ENCODE data around the gene MYH1.

DNA sequence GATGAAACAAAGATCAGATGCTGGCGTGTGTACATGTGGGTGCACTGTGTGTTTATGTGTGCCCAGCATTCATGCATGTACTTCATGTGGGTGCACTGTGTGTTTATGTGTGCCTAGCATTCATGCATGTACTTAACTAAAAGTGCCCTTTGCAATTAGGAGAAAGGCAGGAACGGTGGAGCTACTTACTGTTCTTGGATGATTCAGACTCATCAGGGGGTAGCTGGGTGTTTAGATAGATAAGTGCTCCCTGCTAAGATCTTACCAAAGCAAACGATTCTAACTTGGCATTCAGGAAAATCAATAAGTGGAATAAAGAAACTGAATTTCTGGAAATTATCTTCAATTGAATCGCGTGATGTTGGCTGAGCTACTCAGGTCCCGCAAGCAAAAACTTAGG, 39.7 kb upstream of the MYH1 start:
- TF ChIP-seq, protein P1, sequence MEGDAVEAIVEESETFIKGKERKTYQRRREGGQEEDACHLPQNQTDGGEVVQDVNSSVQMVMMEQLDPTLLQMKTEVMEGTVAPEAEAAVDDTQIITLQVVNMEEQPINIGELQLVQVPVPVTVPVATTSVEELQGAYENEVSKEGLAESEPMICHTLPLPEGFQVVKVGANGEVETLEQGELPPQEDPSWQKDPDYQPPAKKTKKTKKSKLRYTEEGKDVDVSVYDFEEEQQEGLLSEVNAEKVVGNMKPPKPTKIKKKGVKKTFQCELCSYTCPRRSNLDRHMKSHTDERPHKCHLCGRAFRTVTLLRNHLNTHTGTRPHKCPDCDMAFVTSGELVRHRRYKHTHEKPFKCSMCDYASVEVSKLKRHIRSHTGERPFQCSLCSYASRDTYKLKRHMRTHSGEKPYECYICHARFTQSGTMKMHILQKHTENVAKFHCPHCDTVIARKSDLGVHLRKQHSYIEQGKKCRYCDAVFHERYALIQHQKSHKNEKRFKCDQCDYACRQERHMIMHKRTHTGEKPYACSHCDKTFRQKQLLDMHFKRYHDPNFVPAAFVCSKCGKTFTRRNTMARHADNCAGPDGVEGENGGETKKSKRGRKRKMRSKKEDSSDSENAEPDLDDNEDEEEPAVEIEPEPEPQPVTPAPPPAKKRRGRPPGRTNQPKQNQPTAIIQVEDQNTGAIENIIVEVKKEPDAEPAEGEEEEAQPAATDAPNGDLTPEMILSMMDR (IDR thresholded peaks at IDR 0.05), result no peak
- TF ChIP-seq POLR2A (IDR thresholded peaks at IDR 0.05), result no peak

All from right lobe of liver (tissue), 4 donors.